VCaP (cell line): ENCODE measurements around the gene C1orf116.
A peak's percentile ranks its signal among the peaks of the same experiment; 100 is the strongest.

Experiments used
- H3K27ac ChIP-seq: fragments of 450-650 bp; 2 replicates; pipeline ENCODE4 v1.5.1; 2017
- TF ChIP-seq, protein P1 (sequence below): fragments of 450-650 bp; conservative IDR thresholded peaks from 2 replicates; pipeline ENCODE4 v1.5.1; 2017; ENCODE audit warnings: mild to moderate bottlenecking, moderate library complexity

C1orf116 gene

GRCh38 chr1:207021139-207021861 lies 11.3 kb downstream of the C1orf116 start:
- peak overlapping the region; percentile 100; the same call in 1 of the 2 replicates for H3K27ac ChIP-seq
- TF ChIP-seq, protein P1, sequence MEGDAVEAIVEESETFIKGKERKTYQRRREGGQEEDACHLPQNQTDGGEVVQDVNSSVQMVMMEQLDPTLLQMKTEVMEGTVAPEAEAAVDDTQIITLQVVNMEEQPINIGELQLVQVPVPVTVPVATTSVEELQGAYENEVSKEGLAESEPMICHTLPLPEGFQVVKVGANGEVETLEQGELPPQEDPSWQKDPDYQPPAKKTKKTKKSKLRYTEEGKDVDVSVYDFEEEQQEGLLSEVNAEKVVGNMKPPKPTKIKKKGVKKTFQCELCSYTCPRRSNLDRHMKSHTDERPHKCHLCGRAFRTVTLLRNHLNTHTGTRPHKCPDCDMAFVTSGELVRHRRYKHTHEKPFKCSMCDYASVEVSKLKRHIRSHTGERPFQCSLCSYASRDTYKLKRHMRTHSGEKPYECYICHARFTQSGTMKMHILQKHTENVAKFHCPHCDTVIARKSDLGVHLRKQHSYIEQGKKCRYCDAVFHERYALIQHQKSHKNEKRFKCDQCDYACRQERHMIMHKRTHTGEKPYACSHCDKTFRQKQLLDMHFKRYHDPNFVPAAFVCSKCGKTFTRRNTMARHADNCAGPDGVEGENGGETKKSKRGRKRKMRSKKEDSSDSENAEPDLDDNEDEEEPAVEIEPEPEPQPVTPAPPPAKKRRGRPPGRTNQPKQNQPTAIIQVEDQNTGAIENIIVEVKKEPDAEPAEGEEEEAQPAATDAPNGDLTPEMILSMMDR, result no peak

DNA sequence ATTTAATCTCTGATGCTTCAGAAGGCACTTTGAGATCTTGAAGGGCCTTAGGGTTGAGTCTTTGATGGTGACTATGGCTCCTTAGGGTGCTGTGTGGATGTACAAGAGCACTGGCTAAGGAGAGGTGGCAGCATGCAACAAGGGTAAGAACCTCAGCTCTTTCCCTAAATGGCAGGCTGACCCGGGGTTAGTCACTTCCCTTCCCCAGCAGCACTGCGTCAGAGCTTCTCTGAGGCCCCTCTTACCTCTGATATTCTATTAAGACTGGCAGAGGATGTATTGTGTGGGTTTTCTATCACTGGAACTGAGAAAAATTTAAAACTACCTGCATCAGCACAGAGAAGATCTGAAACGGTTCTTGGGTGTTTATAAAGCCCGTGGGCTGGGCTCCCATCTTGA lies 11.8 kb downstream of the C1orf116 start:
- H3K27ac ChIP-seq, result peak overlapping the region; percentile 100; the same call in 1 of the 2 replicates
- TF ChIP-seq, protein P1, result no peak

DNA sequence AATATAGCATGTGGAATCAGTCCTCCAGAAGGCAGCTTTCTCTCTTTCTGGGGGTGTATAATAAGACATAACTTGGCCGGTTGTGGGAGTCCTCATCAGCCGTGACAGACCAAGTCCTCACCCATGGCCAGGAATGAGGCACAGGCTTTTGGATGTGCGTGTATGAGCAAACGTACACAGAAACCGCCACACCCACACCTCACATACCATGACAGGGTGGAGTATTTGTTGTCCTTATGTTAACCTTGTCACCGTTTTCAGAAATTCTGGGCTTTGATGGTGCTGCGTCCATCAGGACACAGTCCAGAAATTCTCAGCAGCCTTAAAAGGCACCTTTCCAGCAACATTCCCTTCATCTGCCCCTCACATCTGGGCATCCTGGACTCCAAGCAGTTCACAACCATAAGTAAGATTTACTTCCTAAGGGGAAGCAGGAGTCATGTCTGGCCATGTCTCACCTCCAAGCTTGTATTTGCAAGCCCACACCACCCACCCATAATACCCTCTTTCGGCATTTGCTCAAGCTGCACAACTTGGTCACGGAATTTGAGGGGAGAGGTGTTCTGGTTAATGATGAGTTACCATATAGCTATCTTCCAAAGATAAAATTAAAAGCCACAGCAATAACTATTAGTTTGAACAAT lies 12.4 kb downstream of the C1orf116 start:
- TF ChIP-seq, protein P1, result no peak
- H3K27ac ChIP-seq, result peak overlapping the region; percentile 100; the same call in 1 of the 2 replicates

GRCh38 chr1:207019661-207020060 lies 12.9 kb downstream of the C1orf116 start:
- H3K27ac ChIP-seq, result peak overlapping the region; percentile 100; the same call in 1 of the 2 replicates
- TF ChIP-seq, protein P1, result no peak

GRCh38 chr1:207019161-207019560 lies 13.4 kb downstream of the C1orf116 start:
- H3K27ac ChIP-seq, result peak overlapping the region; percentile 100
- TF ChIP-seq, protein P1, result no peak

DNA sequence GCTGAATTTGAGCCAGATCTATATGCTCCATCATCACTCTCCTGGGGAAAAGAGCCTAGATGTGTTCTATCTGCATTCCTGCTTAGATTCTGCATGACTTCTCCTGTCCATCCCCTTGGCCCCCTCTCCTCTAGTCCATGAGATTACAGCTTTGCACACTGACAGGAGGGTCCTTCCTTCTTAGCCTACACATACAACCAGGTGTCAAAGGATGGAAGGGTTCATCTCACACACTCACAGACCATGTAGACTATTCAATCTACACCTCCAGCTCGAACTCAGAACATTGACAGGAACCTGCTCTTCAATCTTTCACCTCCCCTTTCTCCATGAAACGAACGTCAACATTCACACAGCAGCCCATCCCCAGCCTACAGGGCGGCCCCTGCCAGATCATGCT lies 13.8 kb downstream of the C1orf116 start:
- TF ChIP-seq, protein P1, result no peak
- peak overlapping the region; percentile 100 for H3K27ac ChIP-seq
